GM18873 (cell line): ENCODE measurements around the gene TRPV4.

Experiments used
- ATAC-seq: cut with Tn5 transposase; IDR thresholded peaks from one replicate; pipeline ENCODE4 v1.9.1; 2021; ENCODE audit warnings: mild to moderate bottlenecking, moderate library complexity, moderate number of reproducible peaks; ENCODE audit not compliant: unreplicated experiment, low FRiP score

Gene TRPV4

GRCh38 chr12:109783135-109783964 lies 49.8 kb downstream of the TRPV4 start:
- no peak for ATAC-seq

GRCh38 chr12:109782326-109782703 lies 50.9 kb downstream of the TRPV4 start:
- no peak for ATAC-seq

- ATAC-seq: no peak
Measured at GRCh38 chr12:109781668-109782325, 51.4 kb downstream of the TRPV4 start.

GRCh38 chr12:109779382-109779781 lies 53.8 kb downstream of the TRPV4 start:
- no peak for ATAC-seq

GRCh38 chr12:109778684-109779083 lies 54.5 kb downstream of the TRPV4 start:
- ATAC-seq: no peak

- no peak for ATAC-seq
Measured at GRCh38 chr12:109777544-109777943, 55.7 kb downstream of the TRPV4 start.

- ATAC-seq: no peak
Measured at GRCh38 chr12:109776624-109777023, 56.6 kb downstream of the TRPV4 start.

GRCh38 chr12:109775172-109775881 lies 57.9 kb downstream of the TRPV4 start:
- no peak for ATAC-seq

GRCh38 chr12:109773384-109774011 lies 59.7 kb downstream of the TRPV4 start:
- no peak for ATAC-seq

GRCh38 chr12:109772622-109773321 lies 60.4 kb downstream of the TRPV4 start:
- no peak for ATAC-seq

GRCh38 chr12:109771746-109772621 lies 61.2 kb downstream of the TRPV4 start:
- ATAC-seq: no peak

- ATAC-seq: no peak
Measured at GRCh38 chr12:109770861-109771670, 62.1 kb downstream of the TRPV4 start.

- no peak for ATAC-seq
Measured at GRCh38 chr12:109770104-109770860, 62.9 kb downstream of the TRPV4 start.

- ATAC-seq: no peak
Measured at GRCh38 chr12:109768901-109769670, 64.1 kb downstream of the TRPV4 start.

- ATAC-seq: no peak
Measured at GRCh38 chr12:109767991-109768900, 65.0 kb downstream of the TRPV4 start.

GRCh38 chr12:109767456-109767855 lies 65.7 kb downstream of the TRPV4 start:
- no peak for ATAC-seq
